ENCODE results near the gene CHCHD2.

DNA sequence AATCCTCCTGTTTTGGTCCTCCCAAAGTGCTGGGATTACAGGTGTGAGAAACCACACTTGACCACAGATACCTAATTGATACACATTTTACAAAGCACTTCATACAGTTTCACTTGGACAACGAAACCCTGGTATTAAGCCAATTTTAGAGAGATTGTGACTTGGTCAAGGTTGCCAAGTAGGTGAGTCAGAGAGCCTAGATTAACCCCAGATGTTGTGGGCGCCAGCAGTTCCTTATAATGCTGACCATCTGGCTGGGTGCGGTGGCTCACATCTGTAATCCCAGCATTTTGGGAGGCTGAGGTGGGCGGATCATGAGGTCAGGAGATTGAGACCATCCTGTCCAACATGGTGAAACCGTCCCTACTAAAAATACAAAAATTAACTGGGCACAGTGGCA is 8.6 kb downstream of the CHCHD2 start:
- no peak for TF ChIP-seq POLR2A (IDR thresholded peaks at IDR 0.05)
- TF ChIP-seq, protein P1, sequence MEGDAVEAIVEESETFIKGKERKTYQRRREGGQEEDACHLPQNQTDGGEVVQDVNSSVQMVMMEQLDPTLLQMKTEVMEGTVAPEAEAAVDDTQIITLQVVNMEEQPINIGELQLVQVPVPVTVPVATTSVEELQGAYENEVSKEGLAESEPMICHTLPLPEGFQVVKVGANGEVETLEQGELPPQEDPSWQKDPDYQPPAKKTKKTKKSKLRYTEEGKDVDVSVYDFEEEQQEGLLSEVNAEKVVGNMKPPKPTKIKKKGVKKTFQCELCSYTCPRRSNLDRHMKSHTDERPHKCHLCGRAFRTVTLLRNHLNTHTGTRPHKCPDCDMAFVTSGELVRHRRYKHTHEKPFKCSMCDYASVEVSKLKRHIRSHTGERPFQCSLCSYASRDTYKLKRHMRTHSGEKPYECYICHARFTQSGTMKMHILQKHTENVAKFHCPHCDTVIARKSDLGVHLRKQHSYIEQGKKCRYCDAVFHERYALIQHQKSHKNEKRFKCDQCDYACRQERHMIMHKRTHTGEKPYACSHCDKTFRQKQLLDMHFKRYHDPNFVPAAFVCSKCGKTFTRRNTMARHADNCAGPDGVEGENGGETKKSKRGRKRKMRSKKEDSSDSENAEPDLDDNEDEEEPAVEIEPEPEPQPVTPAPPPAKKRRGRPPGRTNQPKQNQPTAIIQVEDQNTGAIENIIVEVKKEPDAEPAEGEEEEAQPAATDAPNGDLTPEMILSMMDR (IDR thresholded peaks at IDR 0.05): no peak
